DOHH2 (cell line): ENCODE measurements around the gene SCUBE2.

Experiments
- EZH2phosphoT487 ChIP-seq: fragments of 200-600 bp; sonication (generic); IDR thresholded peaks from 2 replicates; pipeline ENCODE4 v1.6.1; 2017; ENCODE audit warnings: borderline replicate concordance, mild to moderate bottlenecking, antibody characterized with exemption, low read length, moderate library complexity, mixed read lengths
- TF ChIP-seq, protein P1 (sequence below): fragments of 200-600 bp; sonication (generic); IDR thresholded peaks from one replicate; pipeline ENCODE4 v1.5.1; 2014; ENCODE audit warnings: antibody characterized with exemption, mild to moderate bottlenecking, low read depth, low read length; ENCODE audit not compliant: poor library complexity, severe bottlenecking

DNA sequence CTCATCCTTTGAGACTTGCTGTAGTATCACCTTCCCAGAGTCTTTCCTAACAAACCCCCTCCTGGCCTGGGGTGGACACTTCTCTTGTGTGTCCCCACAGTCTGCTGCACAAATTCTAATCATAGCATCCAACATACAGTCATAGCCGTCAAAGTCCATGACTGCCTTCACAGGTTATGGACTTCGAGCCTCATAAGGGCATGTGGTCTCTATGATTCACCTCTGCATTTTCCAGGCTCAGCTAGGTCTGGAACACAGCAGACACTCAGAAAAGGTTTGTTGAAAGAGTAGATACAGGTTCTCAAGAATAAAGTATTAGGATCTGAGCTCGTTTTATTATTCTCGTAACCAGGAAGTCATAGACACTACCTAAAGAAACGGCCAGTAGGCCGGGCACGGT, 13.2 kb upstream of the SCUBE2 start:
- TF ChIP-seq, protein P1, sequence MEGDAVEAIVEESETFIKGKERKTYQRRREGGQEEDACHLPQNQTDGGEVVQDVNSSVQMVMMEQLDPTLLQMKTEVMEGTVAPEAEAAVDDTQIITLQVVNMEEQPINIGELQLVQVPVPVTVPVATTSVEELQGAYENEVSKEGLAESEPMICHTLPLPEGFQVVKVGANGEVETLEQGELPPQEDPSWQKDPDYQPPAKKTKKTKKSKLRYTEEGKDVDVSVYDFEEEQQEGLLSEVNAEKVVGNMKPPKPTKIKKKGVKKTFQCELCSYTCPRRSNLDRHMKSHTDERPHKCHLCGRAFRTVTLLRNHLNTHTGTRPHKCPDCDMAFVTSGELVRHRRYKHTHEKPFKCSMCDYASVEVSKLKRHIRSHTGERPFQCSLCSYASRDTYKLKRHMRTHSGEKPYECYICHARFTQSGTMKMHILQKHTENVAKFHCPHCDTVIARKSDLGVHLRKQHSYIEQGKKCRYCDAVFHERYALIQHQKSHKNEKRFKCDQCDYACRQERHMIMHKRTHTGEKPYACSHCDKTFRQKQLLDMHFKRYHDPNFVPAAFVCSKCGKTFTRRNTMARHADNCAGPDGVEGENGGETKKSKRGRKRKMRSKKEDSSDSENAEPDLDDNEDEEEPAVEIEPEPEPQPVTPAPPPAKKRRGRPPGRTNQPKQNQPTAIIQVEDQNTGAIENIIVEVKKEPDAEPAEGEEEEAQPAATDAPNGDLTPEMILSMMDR, result no peak
- TF ChIP-seq EZH2phosphoT487, result no peak
